NCI-H69 (cell line): ENCODE measurements around the gene LRRC74B.
"Not testable (repeated sequence)": the region's sequence is repeated elsewhere in the genome, so short reads cannot be mapped to it uniquely, and the experiment has no call there.

Experiments
- DNase-seq: peaks from one replicate; lab custom pipeline; 2025; lab: John Stamatoyannopoulos, UW

Gene LRRC74B

GRCh38 chr22:21054714-21055563 lies 9.2 kb downstream of the LRRC74B start:
- no peak for DNase-seq

GRCh38 chr22:21055564-21055834 lies 9.8 kb downstream of the LRRC74B start:
- no peak for DNase-seq

GRCh38 chr22:21055880-21056319 lies 10.2 kb downstream of the LRRC74B start:
- peak; percentile 20 for DNase-seq

GRCh38 chr22:21060363-21060762 lies 14.6 kb downstream of the LRRC74B start:
- DNase-seq = not testable (repeated sequence)

- DNase-seq = not testable (repeated sequence)
Observed at GRCh38 chr22:21061660-21062321, 16.0 kb downstream of the LRRC74B start.

GRCh38 chr22:21064425-21064824 lies 18.7 kb downstream of the LRRC74B start:
- not testable (repeated sequence) for DNase-seq

- DNase-seq = peak; percentile 8
Observed at GRCh38 chr22:21064917-21065864, 19.4 kb downstream of the LRRC74B start.

- DNase-seq = no peak
Observed at GRCh38 chr22:21067075-21067900, 21.5 kb downstream of the LRRC74B start.

- no peak for DNase-seq
Observed at GRCh38 chr22:21067901-21068680, 22.3 kb downstream of the LRRC74B start.

- no peak for DNase-seq
Observed at GRCh38 chr22:21068681-21069276, 23.0 kb downstream of the LRRC74B start.

GRCh38 chr22:21069375-21069774 lies 23.6 kb downstream of the LRRC74B start:
- DNase-seq = peak; percentile 3

- no peak for DNase-seq
Observed at GRCh38 chr22:21070690-21071615, 25.2 kb downstream of the LRRC74B start.

- DNase-seq = not testable (repeated sequence)
Observed at GRCh38 chr22:21071796-21072195, 26.1 kb downstream of the LRRC74B start.

GRCh38 chr22:21073023-21073422 lies 27.3 kb downstream of the LRRC74B start:
- no peak for DNase-seq

- DNase-seq = no peak
Observed at GRCh38 chr22:21073482-21073881, 27.7 kb downstream of the LRRC74B start.

- no peak for DNase-seq
Observed at GRCh38 chr22:21074102-21074715, 28.5 kb downstream of the LRRC74B start.

GRCh38 chr22:21075516-21076138 lies 29.9 kb downstream of the LRRC74B start:
- DNase-seq = no peak
